Stimulated activated CD4-positive, alpha-beta T cell treated with anti-CD3 and anti-CD28 coated beads, Interleukin-15, amount 100 ng/mL, for 24 hours (primary cell): Measurements from ENCODE around the gene NSMCE1.

Source experiments
- DNase-seq: peaks from one replicate; pipeline ENCODE4 v3.0.0-alpha.2; 2020

The NSMCE1 gene

GRCh38 chr16:27228621-27229501, 39.7 kb downstream of the NSMCE1 start:
- DNase-seq = no peak

GRCh38 chr16:27228045-27228444, 40.5 kb downstream of the NSMCE1 start:
- DNase-seq = no peak

GRCh38 chr16:27226976-27227705, 41.4 kb downstream of the NSMCE1 start:
- no peak for DNase-seq

- DNase-seq = no peak
Measured at GRCh38 chr16:27226476-27226875, 42.1 kb downstream of the NSMCE1 start.

GRCh38 chr16:27225536-27226360, 42.8 kb downstream of the NSMCE1 start:
- no peak for DNase-seq

- DNase-seq = no peak
Measured at GRCh38 chr16:27224741-27225300, 43.8 kb downstream of the NSMCE1 start.

- no peak for DNase-seq
Measured at GRCh38 chr16:27224271-27224737, 44.3 kb downstream of the NSMCE1 start.

- no peak for DNase-seq
Measured at GRCh38 chr16:27223701-27224100, 44.9 kb downstream of the NSMCE1 start.

GRCh38 chr16:27223226-27223610, 45.4 kb downstream of the NSMCE1 start:
- DNase-seq = no peak

- DNase-seq = no peak
Measured at GRCh38 chr16:27222249-27223225, 46.0 kb downstream of the NSMCE1 start.

- no peak for DNase-seq
Measured at GRCh38 chr16:27221576-27222248, 46.9 kb downstream of the NSMCE1 start.

- DNase-seq = no peak
Measured at GRCh38 chr16:27220991-27221390, 47.6 kb downstream of the NSMCE1 start.

GRCh38 chr16:27220527-27220926, 48.0 kb downstream of the NSMCE1 start:
- no peak for DNase-seq

- DNase-seq = no peak
Measured at GRCh38 chr16:27220120-27220519, 48.5 kb downstream of the NSMCE1 start.

- DNase-seq = no peak
Measured at GRCh38 chr16:27219161-27219560, 49.4 kb downstream of the NSMCE1 start.

GRCh38 chr16:27218756-27219155, 49.8 kb downstream of the NSMCE1 start:
- no peak for DNase-seq

- no peak for DNase-seq
Measured at GRCh38 chr16:27217256-27217655, 51.3 kb downstream of the NSMCE1 start.

- DNase-seq = no peak
Measured at GRCh38 chr16:27216297-27216885, 52.2 kb downstream of the NSMCE1 start.

- DNase-seq = no peak
Measured at GRCh38 chr16:27215660-27216059, 52.9 kb downstream of the NSMCE1 start.
